ENCODE data around the gene DOCK4.

Gene DOCK4

DNA sequence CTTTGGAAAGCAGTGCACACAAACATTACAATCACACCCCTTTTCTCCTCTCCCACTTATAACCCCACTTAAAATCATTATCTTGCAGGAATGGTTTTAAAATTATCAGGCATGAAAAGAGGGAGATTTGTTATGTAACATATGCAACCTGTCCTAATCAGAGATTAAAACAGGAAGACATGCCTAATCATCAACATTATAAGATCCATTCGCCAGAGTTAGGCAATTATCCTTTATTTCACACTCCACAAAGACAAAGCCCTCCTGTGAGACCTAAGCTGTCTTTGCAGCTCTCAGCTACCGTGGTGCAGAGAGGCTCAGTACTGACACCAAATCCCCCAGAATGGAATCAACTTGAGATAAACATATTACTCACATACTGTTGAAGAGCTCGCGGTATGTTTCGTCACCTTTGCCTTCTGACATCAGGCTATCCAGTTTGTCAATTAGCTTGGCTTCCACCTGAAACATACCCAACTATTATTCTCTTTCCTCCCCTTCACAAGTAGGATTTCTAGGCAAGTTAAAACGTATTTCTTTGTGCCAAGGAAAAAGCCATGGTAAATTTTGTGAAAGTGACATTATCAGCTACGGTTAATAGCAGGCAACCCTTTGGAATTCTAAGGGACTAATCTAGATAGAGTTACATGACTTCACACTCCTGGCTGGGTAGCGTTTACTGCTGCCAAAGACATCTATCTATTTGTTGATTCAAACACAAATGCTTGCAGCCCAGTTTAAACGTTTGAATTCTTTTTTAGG, 417.7 kb downstream of the DOCK4 start:
- Mint-ChIP-seq H3K4me3 (no peak overlapping the region), H3K27me3 (peaks cover 2% of the 10 kb centered on the region), H3K27ac (no peak overlapping the region), H3K36me3 (no peaks in the 10 kb centered on the region), H3K9me3 (ENCODE audit: low read depth) (no peaks in the 10 kb centered on the region), H3K4me1 (ENCODE audit: low read depth) (no peaks in the 10 kb centered on the region)

DNA sequence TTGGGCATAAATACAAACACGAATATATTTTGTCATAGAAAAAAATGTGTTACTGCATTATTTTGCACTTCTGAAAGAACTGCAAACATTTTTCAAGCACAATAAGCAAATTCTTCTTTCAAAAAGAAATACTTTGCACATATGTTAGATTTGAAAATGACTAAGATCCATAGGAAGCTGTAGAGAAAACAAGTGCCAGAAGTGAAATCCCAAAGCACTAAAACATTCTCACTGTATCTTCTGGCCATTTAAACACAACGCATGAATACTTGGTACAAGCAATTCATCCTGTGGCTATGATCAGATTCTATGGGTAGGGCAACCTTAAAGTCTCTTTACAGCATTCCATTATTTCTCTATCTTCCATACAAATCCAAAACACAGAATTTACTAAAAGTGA, 418.5 kb downstream of the DOCK4 start:
- no peak overlapping the region for H3K4me3 Mint-ChIP-seq
- no peaks in the 10 kb centered on the region for H3K4me1 Mint-ChIP-seq (ENCODE audit: low read depth)
- peaks cover 2% of the 10 kb centered on the region for H3K27me3 Mint-ChIP-seq
- no peaks in the 10 kb centered on the region for H3K9me3 Mint-ChIP-seq (ENCODE audit: low read depth)
- no peaks in the 10 kb centered on the region for H3K36me3 Mint-ChIP-seq
- no peak overlapping the region for H3K27ac Mint-ChIP-seq

DNA sequence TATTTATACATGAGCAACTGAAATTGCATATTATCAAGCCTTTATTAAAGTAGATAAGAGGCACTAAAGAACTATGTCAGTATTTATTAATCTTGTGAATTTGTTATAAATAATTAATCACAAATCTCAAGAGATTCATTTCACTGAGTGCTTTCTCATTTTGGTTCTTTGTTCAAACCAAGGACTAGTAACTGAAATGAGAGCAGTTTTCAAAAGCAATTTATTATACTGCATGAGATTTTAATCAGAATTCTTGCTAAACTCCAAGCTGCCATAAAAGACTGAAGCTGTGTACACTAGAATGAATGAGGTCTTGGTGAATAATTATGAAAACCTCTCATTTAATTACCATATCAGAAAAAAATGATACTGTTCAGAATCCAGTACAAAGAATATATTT, 419.1 kb downstream of the DOCK4 start:
- H3K27ac Mint-ChIP-seq: no peak overlapping the region
- H3K9me3 Mint-ChIP-seq (ENCODE audit: low read depth): no peaks in the 10 kb centered on the region
- no peaks in the 10 kb centered on the region for H3K36me3 Mint-ChIP-seq
- H3K27me3 Mint-ChIP-seq: peaks cover 2% of the 10 kb centered on the region
- H3K4me1 Mint-ChIP-seq (ENCODE audit: low read depth): no peaks in the 10 kb centered on the region
- no peak overlapping the region for H3K4me3 Mint-ChIP-seq

DNA sequence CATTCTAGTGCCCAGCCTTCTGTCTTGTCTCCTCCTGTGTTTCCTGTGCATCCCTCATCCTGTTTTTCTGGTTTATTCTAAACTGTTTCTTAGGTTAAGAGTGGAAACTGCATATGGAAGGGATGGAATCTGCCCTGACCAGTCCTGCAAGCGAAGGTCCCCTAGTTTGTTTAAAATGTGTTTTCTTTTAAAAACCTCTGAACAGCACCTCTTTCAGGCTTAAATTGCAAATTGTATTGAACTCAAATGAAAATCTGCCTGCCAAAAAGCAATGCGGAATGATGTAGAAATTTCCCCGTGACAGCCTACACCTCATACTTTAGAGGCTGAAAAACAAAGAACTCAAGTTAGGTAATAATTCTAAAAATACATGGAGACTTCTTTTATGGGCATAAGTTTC, 421.1 kb downstream of the DOCK4 start:
- H3K27ac Mint-ChIP-seq: no peak overlapping the region
- peaks cover 4% of the 10 kb centered on the region for H3K27me3 Mint-ChIP-seq
- H3K4me1 Mint-ChIP-seq (ENCODE audit: low read depth): no peaks in the 10 kb centered on the region
- no peaks in the 10 kb centered on the region for H3K9me3 Mint-ChIP-seq (ENCODE audit: low read depth)
- no peaks in the 10 kb centered on the region for H3K36me3 Mint-ChIP-seq
- no peak overlapping the region for H3K4me3 Mint-ChIP-seq

DNA sequence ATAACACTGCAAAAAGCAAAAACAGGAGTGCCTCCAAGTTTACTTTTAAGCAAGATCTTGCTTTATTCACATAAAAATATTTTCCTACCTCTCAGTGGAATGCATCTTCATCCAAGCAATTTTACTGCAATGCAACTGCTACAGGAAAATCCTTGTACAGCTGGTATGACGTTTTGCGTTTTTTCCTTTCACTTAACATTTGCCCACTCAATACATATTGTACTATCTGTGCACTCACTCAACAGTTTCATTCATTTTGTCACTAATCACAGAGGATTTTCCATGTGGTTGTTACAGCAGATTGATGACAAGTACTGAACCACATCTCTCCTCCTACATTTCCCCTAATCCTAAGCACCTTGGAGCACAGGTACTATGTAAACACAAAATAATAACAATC, 421.9 kb downstream of the DOCK4 start:
- H3K27ac Mint-ChIP-seq: no peak overlapping the region
- H3K4me3 Mint-ChIP-seq: no peak overlapping the region
- H3K9me3 Mint-ChIP-seq (ENCODE audit: low read depth): no peaks in the 10 kb centered on the region

GRCh38 chr7:111783854-111784253, 422.3 kb downstream of the DOCK4 start:
- Mint-ChIP-seq H3K4me3 (no peak overlapping the region), H3K9me3 (ENCODE audit: low read depth) (no peaks in the 10 kb centered on the region), H3K36me3 (no peaks in the 10 kb centered on the region), H3K4me1 (ENCODE audit: low read depth) (no peaks in the 10 kb centered on the region), H3K27me3 (peaks cover 5% of the 10 kb centered on the region), H3K27ac (no peak overlapping the region)

More for the DNA sequence above, 421.9 kb downstream of the DOCK4 start:
- no peaks in the 10 kb centered on the region for H3K36me3 Mint-ChIP-seq
- no peaks in the 10 kb centered on the region for H3K4me1 Mint-ChIP-seq (ENCODE audit: low read depth)
- peaks cover 5% of the 10 kb centered on the region for H3K27me3 Mint-ChIP-seq

DNA sequence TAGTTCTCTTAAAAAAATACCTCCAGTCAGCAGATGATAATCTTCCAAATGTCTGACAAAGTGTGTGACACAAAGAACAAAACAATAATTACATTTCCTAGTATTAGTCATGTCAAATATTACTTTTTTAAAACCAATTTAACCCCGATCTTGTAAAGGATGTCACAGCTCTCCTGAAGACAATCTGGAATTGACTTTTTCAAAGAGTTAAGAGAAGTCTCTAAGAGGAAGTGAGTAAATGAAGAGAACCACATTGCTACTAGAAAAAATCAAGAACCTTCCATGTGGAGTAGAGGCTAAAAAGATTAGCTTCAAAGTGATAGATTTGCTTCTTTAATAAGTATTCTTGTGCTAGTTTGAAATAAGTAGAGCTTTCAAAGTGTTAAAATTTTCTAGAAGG, 425.7 kb downstream of the DOCK4 start:
- H3K27me3 Mint-ChIP-seq: peaks cover 5% of the 10 kb centered on the region

GRCh38 chr7:111775206-111775605, 431.0 kb downstream of the DOCK4 start:
- no peaks in the 10 kb centered on the region for H3K4me1 Mint-ChIP-seq (ENCODE audit: low read depth)
- peaks cover 8% of the 10 kb centered on the region for H3K27me3 Mint-ChIP-seq
- no peak overlapping the region for H3K4me3 Mint-ChIP-seq
- H3K36me3 Mint-ChIP-seq: no peaks in the 10 kb centered on the region
- peaks cover 5% of the 10 kb centered on the region for H3K9me3 Mint-ChIP-seq (ENCODE audit: low read depth)
- H3K27ac Mint-ChIP-seq: no peak overlapping the region

More for the DNA sequence above, 425.7 kb downstream of the DOCK4 start:
- H3K27ac Mint-ChIP-seq: no peak overlapping the region
- no peak overlapping the region for H3K4me3 Mint-ChIP-seq
- peaks cover 5% of the 10 kb centered on the region for H3K9me3 Mint-ChIP-seq (ENCODE audit: low read depth)
- H3K36me3 Mint-ChIP-seq: no peaks in the 10 kb centered on the region
- no peaks in the 10 kb centered on the region for H3K4me1 Mint-ChIP-seq (ENCODE audit: low read depth)

DNA sequence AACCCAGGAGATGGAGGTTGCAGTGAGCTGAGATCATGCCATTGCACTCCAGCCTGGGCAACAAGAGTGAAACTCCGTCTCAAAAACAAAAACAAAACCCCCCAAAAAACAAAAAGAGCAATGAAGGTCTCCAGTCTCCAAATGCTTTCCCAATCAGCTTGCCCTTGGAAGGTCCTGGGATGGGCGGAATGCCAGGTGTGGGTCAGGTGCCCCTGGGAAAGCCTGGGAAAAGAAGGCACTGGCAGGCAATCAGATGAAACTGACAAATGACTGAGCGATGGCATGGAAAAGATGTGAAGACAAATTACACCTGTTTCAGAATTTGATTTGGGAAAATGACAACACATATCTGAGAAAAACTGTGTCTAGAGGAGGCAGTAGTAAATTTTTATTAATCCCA, 433.5 kb downstream of the DOCK4 start:
- Mint-ChIP-seq H3K9me3 (ENCODE audit: low read depth) (peaks cover 5% of the 10 kb centered on the region), H3K27me3 (peaks cover 8% of the 10 kb centered on the region), H3K4me1 (ENCODE audit: low read depth) (no peaks in the 10 kb centered on the region), H3K27ac (no peak overlapping the region), H3K4me3 (no peak overlapping the region), H3K36me3 (no peaks in the 10 kb centered on the region)

DNA sequence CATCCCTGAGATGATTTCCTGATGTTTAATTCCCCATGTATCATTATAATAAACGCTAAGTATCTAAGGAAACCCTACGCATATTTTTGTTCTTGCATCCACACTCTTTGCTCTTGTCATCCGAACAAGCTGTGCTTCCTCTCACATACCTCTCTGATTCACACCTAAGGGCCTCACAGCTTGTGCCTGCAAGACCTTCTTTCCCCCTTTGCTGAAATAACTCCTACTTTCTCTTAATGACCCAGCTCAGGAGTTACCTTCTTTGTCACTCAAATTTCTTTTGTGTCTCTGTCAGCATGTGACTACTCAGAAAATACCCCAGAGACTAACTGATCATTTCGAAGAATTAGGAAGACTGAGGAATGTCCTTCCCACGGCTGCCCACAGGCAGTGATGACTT, 434.6 kb downstream of the DOCK4 start:
- H3K36me3 Mint-ChIP-seq: no peaks in the 10 kb centered on the region
- H3K27me3 Mint-ChIP-seq: peaks cover 8% of the 10 kb centered on the region
- no peak overlapping the region for H3K4me3 Mint-ChIP-seq
- peaks cover 5% of the 10 kb centered on the region for H3K9me3 Mint-ChIP-seq (ENCODE audit: low read depth)
- H3K27ac Mint-ChIP-seq: no peak overlapping the region
- H3K4me1 Mint-ChIP-seq (ENCODE audit: low read depth): no peaks in the 10 kb centered on the region

- no peaks in the 10 kb centered on the region for H3K36me3 Mint-ChIP-seq
- no peak overlapping the region for H3K27ac Mint-ChIP-seq
- H3K27me3 Mint-ChIP-seq: peaks cover 8% of the 10 kb centered on the region
- H3K9me3 Mint-ChIP-seq (ENCODE audit: low read depth): no peaks in the 10 kb centered on the region
- no peak overlapping the region for H3K4me3 Mint-ChIP-seq
- no peaks in the 10 kb centered on the region for H3K4me1 Mint-ChIP-seq (ENCODE audit: low read depth)
Measured at GRCh38 chr7:111770116-111770515, 436.1 kb downstream of the DOCK4 start.

DNA sequence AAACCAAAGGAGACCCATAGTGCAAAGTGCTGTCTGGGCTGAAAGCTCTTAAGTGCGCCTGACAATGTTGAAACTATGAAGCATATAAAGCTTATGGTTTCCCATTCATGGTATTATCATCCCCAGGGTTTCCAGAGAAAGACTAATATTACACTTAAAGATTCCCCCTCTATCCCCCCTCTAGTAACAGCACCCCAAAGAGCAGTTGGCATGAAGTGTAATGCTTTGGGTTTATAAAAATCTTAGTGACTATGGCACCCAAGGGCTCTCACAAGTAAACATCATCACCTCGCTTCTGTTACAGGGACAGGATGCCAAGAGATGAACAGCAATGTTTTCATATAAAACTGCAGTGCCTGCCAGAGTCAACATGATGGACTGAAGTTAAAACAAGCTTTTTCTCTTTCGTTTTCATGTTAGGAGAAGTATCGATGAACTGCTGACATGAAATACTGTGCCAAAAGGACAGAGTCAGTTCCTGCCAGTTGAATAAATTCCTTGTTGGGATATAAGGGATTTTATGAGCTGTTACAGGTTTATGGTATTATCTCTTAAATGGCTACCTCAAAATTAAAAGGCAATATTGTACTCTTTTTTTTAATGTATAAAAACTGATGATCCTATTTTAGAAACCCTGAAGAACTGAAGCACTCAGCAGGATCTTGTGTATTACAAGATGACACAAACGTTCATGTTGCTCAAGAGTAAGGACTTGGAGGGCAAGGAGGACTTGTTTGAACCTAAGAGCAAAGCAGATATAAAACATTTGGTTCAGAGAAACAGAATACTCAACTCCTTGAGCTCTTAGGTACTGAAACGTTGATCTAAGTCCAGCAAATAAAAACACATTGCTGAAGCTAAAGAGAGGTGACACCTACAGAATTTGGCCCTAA, 440.2 kb downstream of the DOCK4 start:
- Mint-ChIP-seq H3K36me3 (no peaks in the 10 kb centered on the region), H3K4me3 (no peak overlapping the region), H3K27me3 (peaks cover 4% of the 10 kb centered on the region), H3K9me3 (ENCODE audit: low read depth) (no peaks in the 10 kb centered on the region), H3K4me1 (ENCODE audit: low read depth) (no peaks in the 10 kb centered on the region), H3K27ac (no peak overlapping the region)

DNA sequence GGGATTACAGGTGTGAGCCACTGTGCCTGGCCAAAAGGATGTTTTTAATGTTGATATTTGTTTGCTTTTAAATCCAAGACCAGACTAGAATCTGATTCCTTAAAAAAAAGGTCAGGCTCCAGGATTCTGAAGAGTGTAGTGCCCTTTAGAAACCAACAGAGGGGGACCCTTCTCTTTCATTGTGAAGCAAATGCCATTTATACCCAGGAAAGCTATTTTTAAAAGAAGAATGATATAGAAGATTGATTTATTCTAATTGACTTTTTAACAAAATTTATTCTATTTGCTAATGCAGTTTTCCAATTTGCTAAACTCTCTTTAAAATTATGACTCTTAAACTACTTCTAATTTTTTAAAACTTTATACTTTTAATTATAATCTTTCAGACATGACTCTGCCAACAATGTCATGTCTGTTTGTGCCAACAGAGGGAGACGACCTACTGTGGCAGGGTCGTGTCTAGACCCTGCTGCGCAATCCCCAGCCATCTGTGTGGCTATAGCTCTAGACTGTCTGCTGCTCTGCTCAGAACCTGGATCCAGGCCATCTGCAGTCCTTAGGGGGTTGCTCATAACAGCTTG, 442.9 kb downstream of the DOCK4 start:
- Mint-ChIP-seq H3K9me3 (ENCODE audit: low read depth) (no peaks in the 10 kb centered on the region), H3K27me3 (no peaks in the 10 kb centered on the region), H3K36me3 (no peaks in the 10 kb centered on the region), H3K4me3 (no peak overlapping the region), H3K4me1 (ENCODE audit: low read depth) (no peaks in the 10 kb centered on the region), H3K27ac (no peak overlapping the region)

DNA sequence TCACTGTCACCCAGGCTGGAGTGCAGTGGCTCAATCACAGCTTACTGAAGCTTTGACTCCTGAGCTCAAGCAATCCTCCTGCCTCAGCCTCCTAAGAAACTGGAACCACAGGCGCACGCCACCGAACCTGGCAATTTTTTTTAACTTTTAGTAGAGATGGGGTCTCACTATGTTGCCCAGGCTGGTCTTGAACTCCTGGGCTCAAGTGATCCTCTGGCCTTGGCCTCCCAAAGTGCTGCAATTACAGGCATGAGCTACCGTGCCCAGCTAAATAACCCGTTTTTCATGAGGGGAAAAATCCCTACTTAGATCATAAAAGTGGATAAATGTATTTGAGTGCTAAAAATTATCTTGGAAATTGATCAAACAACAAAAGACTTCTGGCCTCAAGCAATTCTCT, 443.4 kb downstream of the DOCK4 start:
- Mint-ChIP-seq H3K27ac (no peak overlapping the region), H3K4me1 (ENCODE audit: low read depth) (no peaks in the 10 kb centered on the region), H3K9me3 (ENCODE audit: low read depth) (no peaks in the 10 kb centered on the region), H3K36me3 (no peaks in the 10 kb centered on the region), H3K27me3 (no peaks in the 10 kb centered on the region), H3K4me3 (no peak overlapping the region)

GRCh38 chr7:111762211-111762610, 444.0 kb downstream of the DOCK4 start:
- Mint-ChIP-seq H3K4me3 (no peak overlapping the region), H3K27ac (no peak overlapping the region), H3K9me3 (ENCODE audit: low read depth) (no peaks in the 10 kb centered on the region), H3K27me3 (no peaks in the 10 kb centered on the region), H3K4me1 (ENCODE audit: low read depth) (no peaks in the 10 kb centered on the region), H3K36me3 (no peaks in the 10 kb centered on the region)
